Esophagus squamous epithelium (tissue), 4 donors: ENCODE measurements around the gene SLC39A5.

Experiments used
- CTCF ChIP-seq, 6 experiments: fragments of 450-650 bp in 4 of 6; fragments of 200-600 bp in 2 of 6; sonication (generic) in 2 of 6; IDR thresholded peaks; one replicate each; pipeline ENCODE4 v1.5.1; 2016 to 2019; ENCODE audit warnings: antibody characterized with exemption in 6 of 6, mild to moderate bottlenecking in 4 of 6, moderate library complexity in 4 of 6
- POLR2A ChIP-seq, 4 donors: fragments of 450-650 bp; IDR thresholded peaks; one replicate each; pipeline ENCODE4 v1.6.1; 2017; ENCODE audit warnings: antibody characterized with exemption in 4 of 4, mild to moderate bottlenecking in 4 of 4, moderate library complexity in 3 of 4

GRCh38 chr12:56230432-56231183 is 757 bp downstream of the SLC39A5 start:
- TF ChIP-seq CTCF (IDR thresholded peaks at IDR 0.05) (no peak), POLR2A (IDR thresholded peaks at IDR 0.05) (no peak)
